Stimulated activated CD4-positive, alpha-beta T cell treated with anti-CD3 and anti-CD28 coated beads, Interleukin-12 subunit alpha, Interleukin-12 subunit beta, amount 100 ng/mL, for 24 hours (primary cell): ENCODE results near the gene SLC8B1.

Experiments
- DNase-seq, 2 experiments: peaks; one replicate each; pipeline ENCODE4 v3.0.0-alpha.2; 2020; ENCODE audit warnings: low read depth in 2 of 2

Gene SLC8B1

DNA sequence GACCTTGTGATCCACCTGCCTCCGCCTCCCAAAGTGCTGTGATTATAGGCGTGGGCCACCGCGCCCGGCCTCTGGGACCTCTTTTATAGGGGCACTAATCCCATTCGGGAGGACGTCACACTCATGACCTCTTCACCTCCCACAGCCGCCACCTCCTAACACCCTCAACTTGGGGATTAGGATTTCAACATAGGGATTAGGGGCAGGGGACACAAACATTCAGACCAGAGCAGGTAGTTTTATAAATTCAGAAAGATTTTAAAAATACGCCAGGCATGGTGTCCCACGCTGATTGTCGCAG lies 64.2 kb downstream of the SLC8B1 start:
- no peak for DNase-seq

- no peak for DNase-seq
Measured at GRCh38 chr12:113269257-113269943, 65.5 kb downstream of the SLC8B1 start.

DNA sequence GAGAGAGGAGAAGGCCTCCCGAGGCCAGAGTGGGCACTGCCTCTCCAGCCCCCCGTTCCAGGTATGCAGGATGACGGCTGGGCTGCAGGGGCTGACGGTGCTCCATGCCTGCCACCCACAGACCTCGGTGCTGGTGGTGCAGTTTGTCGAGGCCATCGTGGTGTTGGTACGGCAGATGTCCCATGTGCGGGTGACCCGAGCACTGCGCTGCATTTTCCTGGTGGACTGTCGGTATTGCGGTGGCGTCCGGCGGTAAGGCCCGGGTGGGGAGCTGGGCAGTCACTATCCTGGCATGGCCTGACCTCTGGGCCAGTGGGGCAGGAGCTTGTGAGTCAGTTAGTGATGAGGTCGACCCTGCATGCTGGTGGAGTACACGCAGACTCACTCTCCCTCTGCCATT lies 66.3 kb downstream of the SLC8B1 start:
- DNase-seq: no peak

DNA sequence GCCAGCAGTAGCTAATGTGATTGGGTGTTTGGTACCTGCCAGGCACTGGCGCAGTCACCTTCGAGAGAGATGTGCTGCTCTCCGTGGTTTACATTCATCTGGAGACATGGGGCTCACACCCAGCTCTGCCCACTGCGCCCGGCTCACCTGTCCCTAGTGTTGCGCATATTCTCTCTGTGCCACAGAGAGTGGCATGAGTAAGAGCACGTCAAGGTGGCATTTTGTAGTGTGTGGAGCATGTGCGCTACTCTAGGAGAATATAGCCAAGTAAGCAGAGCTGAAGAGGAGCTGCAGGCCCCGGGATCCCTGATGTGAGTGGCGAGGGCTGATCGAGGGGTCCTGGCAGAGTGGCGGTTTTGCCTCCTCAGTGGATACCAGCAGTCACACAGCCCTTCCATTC lies 66.8 kb downstream of the SLC8B1 start:
- no peak for DNase-seq

- no peak for DNase-seq
Measured at GRCh38 chr12:113267621-113268020, 67.3 kb downstream of the SLC8B1 start.

DNA sequence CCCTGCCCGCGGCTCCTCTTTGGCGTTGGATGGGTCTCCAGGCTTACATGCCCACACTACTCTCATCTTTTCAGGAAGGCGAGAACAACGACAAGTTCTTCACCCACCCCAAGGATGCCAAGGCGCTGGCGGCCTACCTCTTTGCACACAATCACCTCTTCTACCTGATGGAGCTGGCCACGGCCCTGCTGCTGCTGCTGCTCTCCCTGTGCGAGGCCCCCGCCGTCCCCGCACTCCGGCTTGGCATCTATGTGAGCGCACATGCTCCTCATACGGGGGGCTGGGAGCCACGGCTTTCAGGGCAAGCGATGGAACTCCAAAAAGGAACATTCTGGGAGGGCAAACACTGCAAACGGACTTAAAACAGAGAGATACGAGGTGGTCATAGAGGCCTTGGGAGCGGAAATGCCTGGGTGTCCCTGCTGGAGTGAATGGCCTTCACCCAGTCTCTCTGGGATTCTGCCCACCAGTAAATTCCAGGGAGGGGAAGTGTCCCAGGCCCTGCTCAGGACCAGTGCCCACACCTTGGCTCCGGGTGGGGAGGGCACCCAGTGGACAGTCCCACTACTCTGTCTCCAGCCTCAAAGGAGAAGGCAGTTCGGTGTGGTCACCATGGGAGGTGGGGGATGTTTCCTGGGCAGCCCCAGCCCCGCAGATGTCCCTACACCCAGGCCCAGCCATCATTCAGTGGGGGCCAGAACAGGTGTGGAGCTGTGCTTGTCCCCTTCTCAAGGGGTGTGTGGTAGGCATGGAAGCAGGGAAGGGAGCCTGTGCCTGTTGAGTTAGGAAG lies 68.6 kb downstream of the SLC8B1 start:
- DNase-seq: no peak

DNA sequence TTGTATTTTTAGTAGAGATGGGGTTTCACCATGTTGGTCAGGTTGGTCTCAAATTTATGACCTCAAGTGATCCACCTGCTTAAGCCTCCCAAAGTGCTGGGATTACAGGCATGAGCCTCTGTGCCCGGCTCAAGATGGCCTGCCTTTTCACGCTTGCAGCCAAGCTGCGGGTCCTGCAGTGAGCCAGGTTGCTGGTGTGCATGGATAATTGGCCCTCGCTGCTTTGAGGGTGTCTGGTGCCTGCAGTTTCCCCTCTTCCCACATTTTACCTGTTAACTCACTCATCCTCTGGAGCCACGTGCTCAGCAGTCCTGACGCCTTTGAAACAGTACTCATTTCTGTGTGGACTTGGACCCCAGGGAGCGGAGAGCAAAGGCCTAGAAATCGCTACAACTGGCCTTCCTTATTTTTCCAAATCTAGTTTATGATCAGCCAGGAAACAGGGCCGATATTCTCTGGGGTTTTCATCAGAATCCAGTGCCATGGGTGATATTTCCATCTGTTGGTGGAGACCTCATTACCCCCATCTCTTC lies 71.4 kb downstream of the SLC8B1 start:
- DNase-seq: no peak

- no peak for DNase-seq
Measured at GRCh38 chr12:113262710-113263109, 72.2 kb downstream of the SLC8B1 start.

DNA sequence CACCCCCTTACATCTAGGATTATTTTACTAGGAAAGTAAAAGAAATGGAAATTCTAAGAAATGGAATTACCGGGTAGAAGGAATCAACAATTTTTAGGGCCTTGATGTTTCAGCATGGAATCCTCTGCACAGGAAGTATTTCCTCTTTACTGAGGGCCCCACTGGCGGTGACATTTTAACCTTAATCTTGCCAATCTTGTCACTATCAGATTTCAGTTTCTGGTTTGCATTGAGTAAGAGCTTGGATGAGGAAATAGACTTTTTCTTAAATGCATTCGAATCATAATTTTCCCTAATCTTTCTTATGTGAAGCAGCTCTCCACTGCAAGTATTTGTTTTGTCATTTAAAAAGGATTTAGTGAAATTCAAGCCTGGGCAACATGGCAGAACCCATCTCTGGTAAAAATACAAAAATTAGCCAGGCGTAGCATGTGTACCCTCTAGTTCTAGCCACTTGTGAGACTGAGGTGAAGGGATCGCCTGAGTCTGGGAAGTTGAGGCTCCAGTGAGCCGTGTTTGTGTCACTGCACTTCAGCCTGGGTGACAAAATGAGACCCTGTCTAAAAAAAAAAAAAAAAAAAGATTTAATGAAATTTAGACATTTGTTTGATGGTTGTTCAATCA lies 73.0 kb downstream of the SLC8B1 start:
- DNase-seq: peak in 1 of 2 experiments; percentile 20

DNA sequence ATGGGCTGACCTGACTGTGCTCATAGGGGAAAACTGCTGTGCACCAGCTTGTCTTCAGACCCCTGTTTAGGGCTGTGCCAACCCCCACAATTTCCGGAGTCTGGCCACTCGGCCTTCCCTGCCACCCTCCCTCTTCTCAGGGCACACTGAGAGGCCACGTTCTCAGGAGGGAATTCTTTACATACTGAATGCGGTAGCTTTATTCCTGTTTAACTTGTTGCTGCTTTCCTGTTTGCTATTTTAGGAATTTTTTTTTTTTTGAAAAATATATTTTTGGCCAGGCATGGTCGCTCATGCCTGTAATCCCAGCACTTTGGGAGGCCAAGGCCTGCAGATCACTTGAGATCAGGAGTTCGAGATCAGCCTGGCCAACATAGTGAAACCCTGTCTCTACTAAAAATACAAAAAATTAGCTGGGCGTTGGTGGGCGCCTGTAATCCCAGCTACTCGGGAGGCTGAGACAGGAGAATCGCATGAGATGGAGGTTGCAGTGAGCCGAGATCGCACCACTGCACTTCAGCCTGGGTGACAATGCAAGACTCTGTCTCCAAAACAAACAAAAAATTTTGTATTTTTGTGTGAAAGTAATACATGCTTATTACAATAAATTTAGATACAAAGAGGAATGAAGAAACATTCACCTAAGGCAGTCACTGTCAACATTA lies 74.1 kb downstream of the SLC8B1 start:
- no peak for DNase-seq

GRCh38 chr12:113260127-113260526 lies 74.8 kb downstream of the SLC8B1 start:
- DNase-seq: no peak

DNA sequence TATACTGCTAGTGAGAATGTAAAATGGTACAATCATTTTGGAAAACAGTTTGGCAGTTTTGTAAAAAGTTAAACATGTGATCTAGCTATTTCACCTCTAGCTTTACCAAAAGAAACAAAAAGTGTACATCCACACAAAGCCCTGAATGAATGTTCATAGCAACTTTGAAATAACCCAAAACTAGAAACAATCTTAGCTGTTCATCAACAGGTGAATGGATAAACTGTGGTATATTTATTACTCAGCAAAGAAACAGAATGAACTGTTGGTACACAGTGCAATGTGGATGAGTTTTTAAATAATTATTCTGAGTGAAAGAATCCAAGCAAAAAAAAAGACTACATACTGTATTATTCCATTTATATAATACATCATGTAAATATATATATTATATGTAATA lies 77.3 kb downstream of the SLC8B1 start:
- no peak for DNase-seq

- no peak for DNase-seq
Measured at GRCh38 chr12:113254298-113254697, 80.6 kb downstream of the SLC8B1 start.

GRCh38 chr12:113253532-113254285 lies 81.2 kb downstream of the SLC8B1 start:
- DNase-seq: no peak

DNA sequence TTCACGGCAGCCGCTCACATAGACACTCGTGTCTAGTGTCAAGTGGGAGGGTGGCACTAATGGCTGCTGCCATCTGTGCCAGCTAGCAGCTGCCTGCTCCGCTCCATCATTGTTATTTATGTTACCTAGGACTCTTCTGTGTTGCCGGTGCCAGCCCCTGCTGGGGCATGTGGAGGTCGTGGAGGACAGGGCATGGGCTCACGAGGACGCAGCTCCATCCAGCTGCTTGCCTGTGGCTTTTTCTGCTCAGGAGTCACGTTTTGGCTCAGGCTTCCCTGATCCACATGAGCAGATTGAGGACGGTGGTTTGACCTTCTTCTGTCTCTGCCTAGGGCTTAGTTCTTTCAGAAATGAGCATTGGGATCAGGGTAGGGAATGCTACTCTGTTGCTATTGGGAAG lies 82.4 kb downstream of the SLC8B1 start:
- no peak for DNase-seq

GRCh38 chr12:113251404-113252070 lies 83.4 kb downstream of the SLC8B1 start:
- no peak for DNase-seq

GRCh38 chr12:113250045-113250444 lies 84.9 kb downstream of the SLC8B1 start:
- no peak for DNase-seq

- no peak for DNase-seq
Measured at GRCh38 chr12:113249546-113249945, 85.4 kb downstream of the SLC8B1 start.

DNA sequence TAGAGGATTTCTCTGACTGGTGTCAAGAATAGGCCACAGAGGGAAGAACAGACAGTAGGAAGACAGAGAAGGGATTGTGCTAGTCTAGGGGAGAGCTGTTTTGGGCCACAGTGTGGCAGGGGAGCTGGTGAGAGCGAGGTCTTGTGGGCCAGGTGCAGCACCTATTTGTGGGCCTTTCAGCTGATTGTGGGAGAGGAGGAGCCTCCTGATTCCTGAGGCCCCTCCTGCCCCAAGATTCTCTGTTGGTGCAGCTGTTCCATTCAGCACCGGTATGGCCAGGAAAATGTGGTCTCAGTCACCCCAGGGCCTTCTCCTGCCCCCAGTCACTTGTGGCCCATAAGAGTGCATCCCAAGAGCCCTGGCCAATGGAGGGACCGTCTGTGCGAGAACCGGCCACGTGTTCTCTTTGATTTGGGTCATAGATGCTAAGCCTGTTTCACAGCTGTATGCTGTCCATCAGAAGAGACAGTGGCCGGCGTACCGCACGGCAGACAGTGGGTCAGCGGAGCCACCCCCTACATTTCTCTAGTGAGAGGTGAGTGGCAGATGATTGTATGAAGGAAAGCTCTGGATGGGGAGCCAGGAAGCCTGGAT lies 86.0 kb downstream of the SLC8B1 start:
- no peak for DNase-seq
